IMR-90 (cell line): Measurements from ENCODE around the gene C12orf54. TPM values are rescaled to one million over a fixed set of nuclear protein-coding genes. Genes with fewer than 3 reads are reported as not detected.

Source experiments
- ATAC-seq: fragments of 200-7000 bp; cut with Tn5 transposase; 2 replicates; pipeline ENCODE4 v1.9.1; 2020; ENCODE audit warnings: low read depth, mild to moderate bottlenecking, moderate library complexity
- BruUV-seq: library from RNA; stranded (reverse); fragments of 400-500 nt; replicated peaks from 2 replicates; lab custom pipeline; 2021; lab: Mats Ljungman, UMichigan
- CTCF ChIA-PET: fragments of 300-600 bp; formaldehyde crosslinking; extraction: SDS; loops from one replicate; lab custom pipeline; 2021; ENCODE audit warnings: antibody characterized with exemption; lab: Yijun Ruan, JAX
- POLR2A ChIA-PET: fragments of 300-600 bp; sonication (Branson Sonifier 250); formaldehyde crosslinking; loops from one replicate; lab custom pipeline; 2022; ENCODE audit warnings: antibody characterized with exemption; ENCODE audit not compliant: unreplicated experiment; lab: Charles Lee
- DNase-seq: peaks from one replicate; pipeline ENCODE4 v3.0.0; 2013
- H2AFZ ChIP-seq: replicated peaks from 2 replicates; pipeline ENCODE3; 2013; ENCODE audit warnings: low read length, mild to moderate bottlenecking; ENCODE audit not compliant: poor library complexity
- H2AK5ac ChIP-seq: 2 replicates; pipeline ENCODE4 v1.6.1; 2013; ENCODE audit warnings: low read depth, low read length, inconsistent platforms
- H2AK9ac ChIP-seq: replicated peaks from 2 replicates; pipeline ENCODE3; 2013; ENCODE audit warnings: mild to moderate bottlenecking, low read depth, low read length, moderate library complexity; ENCODE audit not compliant: poor library complexity
- H2BK120ac ChIP-seq: 2 replicates; pipeline ENCODE4 v1.6.1; 2013; ENCODE audit warnings: low read depth, low read length, inconsistent platforms
- H2BK15ac ChIP-seq: 3 replicates; pipeline ENCODE4 v1.6.1; 2013; ENCODE audit warnings: low read depth, low read length, inconsistent platforms
- H2BK20ac ChIP-seq: 2 replicates; pipeline ENCODE4 v1.6.1; 2013; ENCODE audit warnings: low read depth, mild to moderate bottlenecking, inconsistent platforms, low read length, moderate library complexity
- H2BK5ac ChIP-seq: 2 replicates; pipeline ENCODE4 v1.6.1; 2013; ENCODE audit warnings: mild to moderate bottlenecking, low read depth, low read length, inconsistent platforms; ENCODE audit not compliant: poor library complexity, severe bottlenecking
- H3K14ac ChIP-seq: replicated peaks from 2 replicates; pipeline ENCODE4 v1.6.1; 2013; ENCODE audit warnings: low read depth, low read length, inconsistent platforms
- H3K18ac ChIP-seq: 2 replicates; pipeline ENCODE4 v1.6.1; 2013; ENCODE audit warnings: low read depth, low read length, control low read depth
- H3K23ac ChIP-seq: 2 replicates; pipeline ENCODE4 v1.6.1; 2013; ENCODE audit warnings: low read depth, low read length, inconsistent platforms
- H3K27ac ChIP-seq: 2 replicates; pipeline ENCODE4 v1.5.1; 2013; ENCODE audit warnings: mild to moderate bottlenecking, control low read depth, low read length; ENCODE audit not compliant: insufficient read depth
- H3K27me3 ChIP-seq: 2 replicates; pipeline ENCODE4 v1.6.1; 2013; ENCODE audit warnings: low read length; ENCODE audit not compliant: control insufficient read depth, insufficient read depth
- H3K36me3 ChIP-seq: 2 replicates; pipeline ENCODE4 v1.6.1; 2013; ENCODE audit warnings: low read length, mixed read lengths; ENCODE audit not compliant: control insufficient read depth, insufficient read depth
- H3K4ac ChIP-seq: 2 replicates; pipeline ENCODE4 v1.6.1; 2013; ENCODE audit warnings: low read depth, low read length, inconsistent platforms
- H3K4me1 ChIP-seq: 2 replicates; pipeline ENCODE4 v1.6.1; 2013; ENCODE audit warnings: low read length, mixed read lengths; ENCODE audit not compliant: control insufficient read depth, insufficient read depth
- H3K4me2 ChIP-seq: 2 replicates; pipeline ENCODE4 v1.6.1; 2013; ENCODE audit warnings: low read depth, mild to moderate bottlenecking, control low read depth, low read length, moderate library complexity
- H3K4me3 ChIP-seq: 2 replicates; pipeline ENCODE4 v1.5.1; 2013; ENCODE audit warnings: low read depth, mild to moderate bottlenecking, control low read depth, low read length, moderate library complexity; ENCODE audit not compliant: insufficient read depth
- H3K56ac ChIP-seq: 2 replicates; pipeline ENCODE4 v1.6.1; 2013; ENCODE audit warnings: low read length, inconsistent platforms; ENCODE audit not compliant: insufficient read depth; ENCODE audit errors: extremely low read depth
- H3K79me1 ChIP-seq, 2 experiments: 2 replicates each; pipeline ENCODE4 v1.6.1; 2013; ENCODE audit warnings: low read length in 2 of 2, inconsistent platforms in 1 of 2, low read depth in 1 of 2
- H3K9ac ChIP-seq: 2 replicates; pipeline ENCODE4 v1.6.1; 2013; ENCODE audit warnings: low read depth, low read length, control low read depth
- H3K9me1 ChIP-seq: 2 replicates; pipeline ENCODE4 v1.6.1; 2013; ENCODE audit warnings: low read length, inconsistent platforms; ENCODE audit not compliant: insufficient read depth
- H3K9me3 ChIP-seq: 2 replicates; pipeline ENCODE4 v1.6.1; 2013; ENCODE audit warnings: low read length; ENCODE audit not compliant: control insufficient read depth, insufficient read depth
- H4K20me1 ChIP-seq: 2 replicates; pipeline ENCODE4 v1.6.1; 2013; ENCODE audit warnings: low read length, inconsistent platforms; ENCODE audit not compliant: insufficient read depth
- H4K5ac ChIP-seq: 2 replicates; pipeline ENCODE4 v1.6.1; 2013; ENCODE audit warnings: mild to moderate bottlenecking, low read depth, low read length, control low read depth
- H4K8ac ChIP-seq, 2 experiments: 2 replicates each; pipeline ENCODE4 v1.6.1; 2013; ENCODE audit warnings: low read depth in 2 of 2, low read length in 2 of 2, control low read depth in 1 of 2, inconsistent platforms in 1 of 2
- H4K91ac ChIP-seq: 2 replicates; pipeline ENCODE4 v1.6.1; 2013; ENCODE audit warnings: low read depth, low read length, inconsistent platforms; ENCODE audit not compliant: insufficient read depth
- BHLHE40 ChIP-seq: fragments of 150-350 bp; IDR thresholded peaks from 2 replicates; pipeline ENCODE4 v1.6.1; 2016; ENCODE audit warnings: mild to moderate bottlenecking, low read depth, low read length
- CEBPB ChIP-seq: IDR thresholded peaks from 2 replicates; pipeline ENCODE4 v1.6.1; 2012; ENCODE audit warnings: low read depth, low read length, improper control_type of control experiment
- CHD1 ChIP-seq: IDR thresholded peaks from 2 replicates; pipeline ENCODE4 v1.6.1; 2012; ENCODE audit warnings: low read depth, low read length, improper control_type of control experiment
- CTCF ChIP-seq: conservative IDR thresholded peaks from 2 replicates; pipeline ENCODE4 v1.5.1; 2012; ENCODE audit warnings: mild to moderate bottlenecking, low read depth, low read length, improper control_type of control experiment
- FOS ChIP-seq: fragments of 150-350 bp; IDR thresholded peaks from 2 replicates; pipeline ENCODE4 v1.6.1; 2016; ENCODE audit warnings: low read depth, low read length
- MAFK ChIP-seq: IDR thresholded peaks from 2 replicates; pipeline ENCODE4 v1.6.1; 2012; ENCODE audit warnings: low read depth, low read length, improper control_type of control experiment
- MAZ ChIP-seq: IDR thresholded peaks from 2 replicates; pipeline ENCODE4 v1.6.1; 2012; ENCODE audit warnings: low read depth, mild to moderate bottlenecking, low read length, improper control_type of control experiment, moderate library complexity, borderline replicate concordance
- MXI1 ChIP-seq: IDR thresholded peaks from 2 replicates; pipeline ENCODE4 v1.6.1; 2012; ENCODE audit warnings: low read depth, mild to moderate bottlenecking, low read length, moderate library complexity, borderline replicate concordance
- NFE2L2 ChIP-seq: fragments of 150-350 bp; IDR thresholded peaks from 2 replicates; pipeline ENCODE4 v1.6.1; 2016; ENCODE audit warnings: low read depth, mild to moderate bottlenecking, low read length
- RAD21 ChIP-seq: IDR thresholded peaks from 2 replicates; pipeline ENCODE4 v1.6.1; 2012; ENCODE audit warnings: low read length, improper control_type of control experiment
- RCOR1 ChIP-seq: IDR thresholded peaks from 2 replicates; pipeline ENCODE4 v1.6.1; 2012; ENCODE audit warnings: mild to moderate bottlenecking, low read length, improper control_type of control experiment; ENCODE audit not compliant: insufficient replicate concordance
- RFX5 ChIP-seq: IDR thresholded peaks from 2 replicates; pipeline ENCODE4 v1.8.0; 2012; ENCODE audit warnings: low read depth, mild to moderate bottlenecking, low read length, moderate library complexity
- SMC3 ChIP-seq: fragments of 150-350 bp; IDR thresholded peaks from 2 replicates; pipeline ENCODE4 v1.6.1; 2016; ENCODE audit warnings: low read depth, mild to moderate bottlenecking, antibody characterized with exemption, low read length, moderate library complexity
- dilution Hi-C: fragments of 300-500 bp; cut with HindIII; formaldehyde crosslinking; loops from one replicate; pipeline ENCODE4 v1.14.3; 2018; ENCODE audit warnings: low sequenced_read_pairs; ENCODE audit not compliant: unreplicated experiment
- in situ Hi-C: fragments of 300-500 bp; cut with MboI; formaldehyde crosslinking; loops from 3 replicates; pipeline ENCODE4 v1.14.3; 2019; ENCODE audit warnings: low sequenced_read_pairs, inconsistent platforms, mixed read lengths
- intact Hi-C: fragments of 100-400 bp; cut with micrococcal nuclease; formaldehyde crosslinking; loops from 2 replicates; pipeline ENCODE4 v1.10.0; 2022
- polyA plus RNA-seq, 3 experiments: library from polyadenylated mRNA; depleted of rRNA; stranded (reverse); fragments of >200 nt; gene quantifications; 2 replicates each; pipeline ENCODE4 v1.2.3, GENCODE V29; 2012; ENCODE audit warnings: low replicate concordance in 1 of 3
- total RNA-seq: library from RNA; depleted of rRNA; stranded (reverse); fragments of >200 nt; gene quantifications from 2 replicates; pipeline ENCODE4 v1.2.3, GENCODE V29; 2012

The C12orf54 gene
- total and polyA plus RNA-seq, 2 of the 4 experiments (the other 2 are of a cell fraction): not detected

- Histone ChIP-seq H3K27me3 (no peaks in the 10 kb centered on the region), H3K4me1 (no peaks in the 10 kb centered on the region), H3K27ac (no peak overlapping the region), H3K36me3 (no peaks in the 10 kb centered on the region), H3K14ac (no peak overlapping the region), H2AFZ (no peak overlapping the region), H3K56ac (no peak overlapping the region), H3K9me3 (no peaks in the 10 kb centered on the region), H2BK5ac (no peak overlapping the region), H2AK9ac (no peak overlapping the region), H2BK20ac (no peak overlapping the region), H3K9ac (no peak overlapping the region), H4K20me1 (no peaks in the 10 kb centered on the region), H3K4me2 (no peak overlapping the region), H4K5ac (no peak overlapping the region), H4K8ac (no peak overlapping the region), H3K79me1 (no peaks in the 10 kb centered on the region), H2AK5ac (no peak overlapping the region), H3K23ac (no peak overlapping the region), H2BK15ac (no peak overlapping the region), H3K9me1 (no peaks in the 10 kb centered on the region), H3K4ac (no peak overlapping the region), H4K91ac (no peak overlapping the region), H2BK120ac (no peak overlapping the region), H3K18ac (no peak overlapping the region), H3K4me3 (no peak overlapping the region)
- in situ Hi-C loops (loop anchor here (25.0 kb wide), 1 partner anchor 255 kb away; the partner anchor contains the start of gene ADCY6), dilution Hi-C loops (no loop called here), intact Hi-C loops (no loop called here)
- TF ChIP-seq BHLHE40: no peak
- no peak for TF ChIP-seq MAFK
- no peak for TF ChIP-seq MXI1
- no peak for TF ChIP-seq CEBPB
- no peak for TF ChIP-seq RCOR1
- TF ChIP-seq RAD21: no peak
- TF ChIP-seq FOS: no peak
- TF ChIP-seq RFX5: no peak
- no peak for TF ChIP-seq MAZ
- TF ChIP-seq CTCF: no peak
- no peak for TF ChIP-seq SMC3
- TF ChIP-seq NFE2L2: no peak
- TF ChIP-seq CHD1: no peak
- BruUV-seq: no TSS peak
- ChIA-PET CTCF (no interaction called here), POLR2A (no interaction called here)
- DNase-seq (no peak), ATAC-seq (no peak)
Measured at GRCh38 chr12:48532601-48533000, 50.3 kb downstream of the C12orf54 start.
